SK-N-SH (cell line): ENCODE results near the gene ARHGAP8. TPM values are rescaled to one million over a fixed set of nuclear protein-coding genes. Genes with fewer than 3 reads are reported as not detected.

ENCODE experiments used
- CTCF ChIA-PET: fragments of 300-600, 350-600 bp; formaldehyde crosslinking; extraction: SDS; loops from one replicate; lab custom pipeline; 2021; lab: Yijun Ruan, JAX
- POLR2A ChIA-PET: fragments of 350-600 bp; sonication (Branson Sonifier 250); formaldehyde crosslinking; extraction: SDS; loops from one replicate; lab custom pipeline; 2020; ENCODE audit warnings: antibody characterized with exemption, inconsistent platforms; lab: Yijun Ruan, JAX
- DNase-seq: peaks from one replicate; pipeline ENCODE4 v3.0.0; 2012
- H2AFZ ChIP-seq: fragments of 200-600 bp; sonication (generic); 2 replicates; pipeline ENCODE4 v1.8.1; 2016; ENCODE audit warnings: antibody characterized with exemption, mild to moderate bottlenecking, low read depth
- H3F3A ChIP-seq: fragments of 200-600 bp; sonication (generic); replicated peaks from 2 replicates; pipeline ENCODE3; 2016; ENCODE audit warnings: antibody characterized with exemption, mild to moderate bottlenecking; ENCODE audit not compliant: insufficient read depth
- H3K27ac ChIP-seq, 2 experiments: fragments of 200-500 bp in 1 of 2; fragments of 200-600 bp in 1 of 2; sonication (Bioruptor generic) in 1 of 2; sonication (generic), shearing (Covaris generic) in 1 of 2; 2 replicates each; pipeline versions ENCODE4 v1.5.1 to v1.6.1; 2014 to 2016; ENCODE audit warnings: low read depth in 2 of 2, inconsistent platforms in 1 of 2, low read length in 1 of 2, mild to moderate bottlenecking in 1 of 2, mixed read lengths in 1 of 2
- H3K27me3 ChIP-seq: fragments of 200-600 bp; sonication (generic), shearing (Covaris generic); 2 replicates; pipeline ENCODE4 v1.6.1; 2016; ENCODE audit warnings: mixed run types; ENCODE audit not compliant: insufficient read depth
- H3K36me3 ChIP-seq, 2 experiments: fragments of 200-500 bp in 1 of 2; fragments of 200-600 bp in 1 of 2; sonication (Bioruptor generic) in 1 of 2; sonication (generic) in 1 of 2; replicated peaks in 1 of 2; 2 replicates each; pipeline versions ENCODE3 to v1.5.1; 2014 to 2016; ENCODE audit warnings: low read length in 1 of 2, mild to moderate bottlenecking in 1 of 2; ENCODE audit not compliant: insufficient read depth in 2 of 2, control insufficient read depth in 1 of 2
- H3K4me1 ChIP-seq, 2 experiments: fragments of 200-500 bp in 1 of 2; fragments of 200-600 bp in 1 of 2; sonication (Bioruptor generic) in 1 of 2; sonication (generic), shearing (Covaris generic) in 1 of 2; 2 replicates each; pipeline versions ENCODE4 v1.5.1 to v1.6.1; 2014 to 2016; ENCODE audit warnings: low read depth in 1 of 2, low read length in 1 of 2, mixed run types in 1 of 2; ENCODE audit not compliant: insufficient read depth in 2 of 2, control insufficient read depth in 1 of 2
- H3K4me2 ChIP-seq: fragments of 200-600 bp; sonication (generic), shearing (Covaris generic); 2 replicates; pipeline ENCODE4 v1.6.1; 2017; ENCODE audit warnings: mixed run types
- H3K4me3 ChIP-seq, 2 experiments: fragments of 200-500 bp in 1 of 2; fragments of 200-600 bp in 1 of 2; sonication (Bioruptor generic) in 1 of 2; sonication (generic), shearing (Covaris generic) in 1 of 2; 2 replicates each; pipeline versions ENCODE4 v1.5.1 to v1.8.1; 2014 to 2016; ENCODE audit warnings: low read depth in 2 of 2, inconsistent platforms in 1 of 2, low read length in 1 of 2, mild to moderate bottlenecking in 1 of 2, mixed read lengths in 1 of 2, moderate library complexity in 1 of 2
- H3K79me2 ChIP-seq: fragments of 200-600 bp; sonication (generic); 2 replicates; pipeline ENCODE4 v1.8.1; 2017; ENCODE audit warnings: mild to moderate bottlenecking; ENCODE audit not compliant: insufficient read depth
- H3K9ac ChIP-seq: fragments of 200-600 bp; sonication (generic); 2 replicates; pipeline ENCODE4 v1.6.1; 2017; ENCODE audit warnings: mixed run types
- H3K9me2 ChIP-seq: fragments of 200-600 bp; sonication (generic); 2 replicates; pipeline ENCODE4 v1.6.1; 2017; ENCODE audit warnings: mixed run types
- H3K9me3 ChIP-seq: fragments of 200-600 bp; sonication (generic); 2 replicates; pipeline ENCODE4 v1.6.1; 2017; ENCODE audit warnings: mixed run types, mild to moderate bottlenecking, moderate library complexity
- H4K20me1 ChIP-seq: fragments of 200-600 bp; sonication (generic); 2 replicates; pipeline ENCODE4 v1.6.1; 2017; ENCODE audit warnings: mild to moderate bottlenecking, mixed run types; ENCODE audit not compliant: insufficient read depth
- CHD2 ChIP-seq: fragments of 150-350 bp; IDR thresholded peaks from 2 replicates; pipeline ENCODE4 v1.6.1; 2018; ENCODE audit warnings: low read length; ENCODE audit not compliant: partially characterized antibody
- EP300 ChIP-seq, 2 experiments: IDR thresholded peaks; 2 replicates each; pipeline versions ENCODE4 v1.4.0 to v1.6.1; 2012; ENCODE audit warnings: borderline replicate concordance in 1 of 2, low read depth in 1 of 2, low read length in 1 of 2
- FOSL2 ChIP-seq: IDR thresholded peaks from 2 replicates; pipeline ENCODE4 v1.4.0; 2012; ENCODE audit warnings: low read depth, mild to moderate bottlenecking, moderate library complexity, borderline replicate concordance
- GABPA ChIP-seq: IDR thresholded peaks from 2 replicates; pipeline ENCODE4 v1.4.0; 2012; ENCODE audit warnings: low read depth, mild to moderate bottlenecking
- IRF3 ChIP-seq: fragments of 150-350 bp; IDR thresholded peaks from 2 replicates; pipeline ENCODE4 v1.6.1; 2016; ENCODE audit warnings: mild to moderate bottlenecking, low read depth, low read length
- RXRA ChIP-seq: IDR thresholded peaks from 2 replicates; pipeline ENCODE4 v1.4.0; 2012; ENCODE audit warnings: low read depth, mild to moderate bottlenecking, borderline replicate concordance
- SMC3 ChIP-seq: IDR thresholded peaks from 2 replicates; pipeline ENCODE4 v1.6.1; 2012; ENCODE audit warnings: low read depth, low read length, improper control_type of control experiment
- TCF12 ChIP-seq: IDR thresholded peaks from 2 replicates; pipeline ENCODE4 v1.4.0; 2012
- TEAD4 ChIP-seq: IDR thresholded peaks from 2 replicates; pipeline ENCODE4 v1.4.0; 2012; ENCODE audit warnings: mild to moderate bottlenecking, borderline replicate concordance; ENCODE audit not compliant: insufficient read depth
- USF1 ChIP-seq: IDR thresholded peaks from 2 replicates; pipeline ENCODE4 v1.4.0; 2012; ENCODE audit warnings: low read depth, borderline replicate concordance
- USF2 ChIP-seq: fragments of 150-350 bp; IDR thresholded peaks from 2 replicates; pipeline ENCODE4 v1.6.1; 2017; ENCODE audit warnings: antibody characterized with exemption, low read length, low read depth, borderline replicate concordance
- YY1 ChIP-seq: IDR thresholded peaks from 2 replicates; pipeline ENCODE4 v1.4.0; 2012; ENCODE audit warnings: low read depth, mild to moderate bottlenecking
- ZBTB33 ChIP-seq: IDR thresholded peaks from 2 replicates; pipeline ENCODE4 v1.4.0; 2012; ENCODE audit warnings: low read depth, borderline replicate concordance
- WGBS: methylation state at CpG from one replicate; pipeline ENCODE4 v1.1.6; 2017; ENCODE audit warnings: low lambda C conversion rate; 5-methylcytosine and 5-hydroxymethylcytosine counted together
- polyA plus RNA-seq, 3 experiments: library from polyadenylated mRNA; depleted of rRNA; stranded (reverse); fragments of >200 nt; gene quantifications; 2 replicates each; pipeline ENCODE4 v1.2.3, GENCODE V29; 2012
- TF ChIP-seq, protein P1 (sequence below): IDR thresholded peaks from 2 replicates; pipeline ENCODE4 v1.6.1; 2012; ENCODE audit warnings: mild to moderate bottlenecking, low read depth, low read length, moderate library complexity
- TF ChIP-seq, protein P2 (sequence below): fragments of 200-600 bp; sonication (generic); IDR thresholded peaks from 2 replicates; pipeline ENCODE4 v1.6.1; 2017; ENCODE audit warnings: antibody characterized with exemption, mild to moderate bottlenecking, moderate library complexity
- TF ChIP-seq, protein P3 (sequence below): IDR thresholded peaks from 2 replicates; pipeline ENCODE4 v1.4.0; 2012; ENCODE audit warnings: low read depth

ARHGAP8 gene
- polyA plus RNA-seq, 1 of the 3 experiments (the other 2 are of a cell fraction) = 0.08 TPM

DNA sequence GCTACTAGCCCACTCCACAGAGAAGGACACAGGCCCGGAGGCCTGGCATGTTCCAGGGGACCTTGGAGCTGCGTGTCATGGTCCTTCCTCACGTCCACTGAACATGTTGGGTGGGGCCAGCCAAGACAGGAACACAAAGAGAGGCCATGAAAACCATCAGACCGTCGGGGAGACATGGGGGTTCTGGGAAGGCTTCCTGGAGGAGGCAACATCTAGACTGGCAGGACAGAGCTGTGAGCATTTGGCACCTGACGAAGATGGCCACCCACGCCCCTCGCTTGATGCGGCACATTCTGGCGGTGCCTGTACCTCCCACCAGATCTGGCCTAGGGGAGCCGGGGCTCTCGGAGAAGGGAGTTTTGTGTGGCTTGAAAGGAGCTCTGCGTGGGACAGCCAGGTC lies 24.7 kb upstream of the ARHGAP8 start:
- Histone ChIP-seq H3K4me2 (no peak overlapping the region), H3K27me3 (no peaks in the 10 kb centered on the region), H3K4me1 (peaks cover 0 to 19% of the 10 kb centered on the region in 2 experiments; a peak in 1 of 4 replicates), H3K79me2 (no peaks in the 10 kb centered on the region), H3K4me3 (no peak overlapping the region), H3F3A (no peaks in the 10 kb centered on the region), H3K9me3 (no peaks in the 10 kb centered on the region), H3K27ac (no peak overlapping the region), H3K9me2 (no peaks in the 10 kb centered on the region), H4K20me1 (no peaks in the 10 kb centered on the region), H2AFZ (no peak overlapping the region), H3K36me3 (no peaks in the 10 kb centered on the region), H3K9ac (no peak overlapping the region)
- ChIA-PET CTCF (interaction anchor here (10.2 to 24.0 kb wide), 2 partner anchors 7 to 32 kb away, joined by 68 to 642 read pairs; partner anchors contain the start of gene PRR5), POLR2A (no interaction called here)
- peak; percentile 9 for DNase-seq
- 87% methylated on average over 11 of the region's 13 CpGs for WGBS
- TF ChIP-seq USF2 (no peak), YY1 (no peak), CHD2 (no peak), USF1 (no peak), TCF12 (no peak), GABPA (no peak), ZBTB33 (no peak), IRF3 (no peak), EP300 (IDR thresholded peaks at IDR 0.05; ENCODE audit: borderline replicate concordance in 1 of 2, low read depth in 1 of 2, low read length in 1 of 2) (no peak), RXRA (no peak), TEAD4 (no peak), FOSL2 (no peak), SMC3 (no peak)
- TF ChIP-seq, protein P1, sequence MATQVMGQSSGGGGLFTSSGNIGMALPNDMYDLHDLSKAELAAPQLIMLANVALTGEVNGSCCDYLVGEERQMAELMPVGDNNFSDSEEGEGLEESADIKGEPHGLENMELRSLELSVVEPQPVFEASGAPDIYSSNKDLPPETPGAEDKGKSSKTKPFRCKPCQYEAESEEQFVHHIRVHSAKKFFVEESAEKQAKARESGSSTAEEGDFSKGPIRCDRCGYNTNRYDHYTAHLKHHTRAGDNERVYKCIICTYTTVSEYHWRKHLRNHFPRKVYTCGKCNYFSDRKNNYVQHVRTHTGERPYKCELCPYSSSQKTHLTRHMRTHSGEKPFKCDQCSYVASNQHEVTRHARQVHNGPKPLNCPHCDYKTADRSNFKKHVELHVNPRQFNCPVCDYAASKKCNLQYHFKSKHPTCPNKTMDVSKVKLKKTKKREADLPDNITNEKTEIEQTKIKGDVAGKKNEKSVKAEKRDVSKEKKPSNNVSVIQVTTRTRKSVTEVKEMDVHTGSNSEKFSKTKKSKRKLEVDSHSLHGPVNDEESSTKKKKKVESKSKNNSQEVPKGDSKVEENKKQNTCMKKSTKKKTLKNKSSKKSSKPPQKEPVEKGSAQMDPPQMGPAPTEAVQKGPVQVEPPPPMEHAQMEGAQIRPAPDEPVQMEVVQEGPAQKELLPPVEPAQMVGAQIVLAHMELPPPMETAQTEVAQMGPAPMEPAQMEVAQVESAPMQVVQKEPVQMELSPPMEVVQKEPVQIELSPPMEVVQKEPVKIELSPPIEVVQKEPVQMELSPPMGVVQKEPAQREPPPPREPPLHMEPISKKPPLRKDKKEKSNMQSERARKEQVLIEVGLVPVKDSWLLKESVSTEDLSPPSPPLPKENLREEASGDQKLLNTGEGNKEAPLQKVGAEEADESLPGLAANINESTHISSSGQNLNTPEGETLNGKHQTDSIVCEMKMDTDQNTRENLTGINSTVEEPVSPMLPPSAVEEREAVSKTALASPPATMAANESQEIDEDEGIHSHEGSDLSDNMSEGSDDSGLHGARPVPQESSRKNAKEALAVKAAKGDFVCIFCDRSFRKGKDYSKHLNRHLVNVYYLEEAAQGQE = no peak
- TF ChIP-seq, protein P2, sequence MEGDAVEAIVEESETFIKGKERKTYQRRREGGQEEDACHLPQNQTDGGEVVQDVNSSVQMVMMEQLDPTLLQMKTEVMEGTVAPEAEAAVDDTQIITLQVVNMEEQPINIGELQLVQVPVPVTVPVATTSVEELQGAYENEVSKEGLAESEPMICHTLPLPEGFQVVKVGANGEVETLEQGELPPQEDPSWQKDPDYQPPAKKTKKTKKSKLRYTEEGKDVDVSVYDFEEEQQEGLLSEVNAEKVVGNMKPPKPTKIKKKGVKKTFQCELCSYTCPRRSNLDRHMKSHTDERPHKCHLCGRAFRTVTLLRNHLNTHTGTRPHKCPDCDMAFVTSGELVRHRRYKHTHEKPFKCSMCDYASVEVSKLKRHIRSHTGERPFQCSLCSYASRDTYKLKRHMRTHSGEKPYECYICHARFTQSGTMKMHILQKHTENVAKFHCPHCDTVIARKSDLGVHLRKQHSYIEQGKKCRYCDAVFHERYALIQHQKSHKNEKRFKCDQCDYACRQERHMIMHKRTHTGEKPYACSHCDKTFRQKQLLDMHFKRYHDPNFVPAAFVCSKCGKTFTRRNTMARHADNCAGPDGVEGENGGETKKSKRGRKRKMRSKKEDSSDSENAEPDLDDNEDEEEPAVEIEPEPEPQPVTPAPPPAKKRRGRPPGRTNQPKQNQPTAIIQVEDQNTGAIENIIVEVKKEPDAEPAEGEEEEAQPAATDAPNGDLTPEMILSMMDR = no peak
- TF ChIP-seq, protein P3, sequence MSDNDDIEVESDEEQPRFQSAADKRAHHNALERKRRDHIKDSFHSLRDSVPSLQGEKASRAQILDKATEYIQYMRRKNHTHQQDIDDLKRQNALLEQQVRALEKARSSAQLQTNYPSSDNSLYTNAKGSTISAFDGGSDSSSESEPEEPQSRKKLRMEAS = no peak
- TF ChIP-seq, all 33 proteins: peak for 0
